Measurements from ENCODE around the gene SIGLEC10. TPM values are rescaled to one million over a fixed set of nuclear protein-coding genes. Genes with fewer than 3 reads are reported as not detected.
"Not testable (repeated sequence)": the region's sequence is repeated elsewhere in the genome, so short reads cannot be mapped to it uniquely, and the experiment has no call there.

The SIGLEC10 gene
- total RNA-seq, 1 donor from 2014 or later = 50.3 TPM

GRCh38 chr19:51457351-51458013 lies 40.0 kb upstream of the SIGLEC10 start:
- DNase-seq (no peak), ATAC-seq (ENCODE audit: low read depth) (no peak)
- Mint-ChIP-seq H3K36me3 (ENCODE audit: low read depth) (no peaks in the 10 kb centered on the region), H3K27me3 (peaks cover 28% of the 10 kb centered on the region), H3K9me3 (no peaks in the 10 kb centered on the region), H3K4me3 (no peak overlapping the region), H3K4me1 (no peaks in the 10 kb centered on the region), H3K27ac (no peak overlapping the region)
- ChIA-PET POLR2A (no interaction called here), CTCF (no interaction called here)
- no peak for TF ChIP-seq CTCF (IDR thresholded peaks at IDR 0.05)
- intact Hi-C loops (cut with micrococcal nuclease) = no loop called here

DNA sequence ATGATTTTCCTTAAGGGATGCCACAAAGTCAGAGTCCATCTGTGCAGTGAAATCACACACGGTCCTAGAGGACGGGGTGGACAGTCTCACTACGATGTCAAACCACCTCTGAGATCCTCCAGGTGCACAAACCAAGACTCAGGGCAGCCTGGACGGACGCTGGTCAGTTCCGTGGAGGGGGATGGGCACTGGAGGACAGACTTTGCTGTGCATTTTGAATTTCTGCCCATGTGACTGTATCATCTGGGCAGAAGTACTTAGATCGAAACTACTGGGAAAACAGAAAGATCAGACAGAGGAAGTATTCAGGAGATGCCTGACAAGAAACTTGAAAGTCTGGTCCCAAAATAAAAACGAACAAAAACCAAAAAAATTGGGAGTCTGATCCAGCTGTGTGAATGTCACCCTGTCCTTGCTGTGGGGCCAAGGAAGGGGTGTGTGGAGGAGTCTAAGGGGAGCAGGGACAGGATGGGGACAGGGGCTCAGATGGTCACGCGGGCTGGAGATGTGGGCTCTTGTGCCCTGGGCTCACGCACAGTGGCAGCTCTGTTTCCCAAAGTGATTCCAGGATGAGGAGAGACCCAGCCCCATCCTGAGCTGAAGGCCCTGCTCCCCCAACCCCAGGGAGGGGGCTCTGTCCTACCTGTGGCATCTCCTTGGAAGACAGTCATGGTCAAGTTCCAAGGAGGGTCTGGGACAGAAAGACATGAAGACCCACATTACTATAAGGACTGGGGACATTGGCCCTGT lies 39.3 kb upstream of the SIGLEC10 start:
- Mint-ChIP-seq H3K27me3 (peaks cover 26% of the 10 kb centered on the region), H3K9me3 (no peaks in the 10 kb centered on the region), H3K4me3 (no peak overlapping the region), H3K36me3 (ENCODE audit: low read depth) (no peaks in the 10 kb centered on the region), H3K4me1 (no peaks in the 10 kb centered on the region), H3K27ac (no peak overlapping the region)
- intact Hi-C loops (cut with micrococcal nuclease) = no loop called here
- no peak for TF ChIP-seq CTCF (IDR thresholded peaks at IDR 0.05)
- CTCF ChIA-PET = no interaction called here
- DNase-seq = no peak
- POLR2A ChIA-PET = no interaction called here
- no peak for ATAC-seq (ENCODE audit: low read depth)

DNA sequence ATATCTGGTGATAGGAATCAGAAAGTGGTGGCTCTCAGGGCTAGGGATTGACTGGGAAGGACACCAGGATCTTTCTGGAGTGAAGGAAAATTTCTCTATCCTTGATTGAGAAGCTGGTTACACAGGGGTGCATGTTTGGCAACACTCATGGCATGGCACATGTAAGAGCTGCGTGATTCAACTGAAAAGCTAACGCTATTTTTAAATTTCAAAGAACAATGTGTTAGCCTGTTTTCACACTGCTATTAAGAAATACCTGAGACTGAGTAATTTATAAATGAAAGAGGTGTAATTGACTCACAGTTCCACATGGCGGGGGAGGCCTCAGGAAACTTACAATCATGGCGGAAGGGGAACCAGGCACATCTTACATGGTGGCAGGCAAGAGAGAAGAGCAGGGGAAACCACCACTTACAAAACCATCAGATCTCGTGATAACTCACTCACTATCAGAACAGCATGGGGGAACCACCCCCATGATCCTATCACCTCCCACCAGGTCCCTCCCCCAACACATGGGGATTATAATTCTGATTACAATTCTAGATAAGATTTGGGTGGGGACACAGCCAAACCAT lies 33.4 kb upstream of the SIGLEC10 start:
- no peak overlapping the region for H3K27ac Mint-ChIP-seq
- peaks cover 5% of the 10 kb centered on the region for H3K4me1 Mint-ChIP-seq
- H3K36me3 Mint-ChIP-seq (ENCODE audit: low read depth) = no peaks in the 10 kb centered on the region
- H3K27me3 Mint-ChIP-seq = peaks cover 44% of the 10 kb centered on the region
- intact Hi-C loops (cut with micrococcal nuclease) = no loop called here
- ATAC-seq (ENCODE audit: low read depth) = no peak
- H3K4me3 Mint-ChIP-seq = no peak overlapping the region
- ChIA-PET CTCF (no interaction called here), POLR2A (no interaction called here)
- H3K9me3 Mint-ChIP-seq = no peaks in the 10 kb centered on the region
- DNase-seq = no peak
- TF ChIP-seq CTCF (IDR thresholded peaks at IDR 0.05) = no peak

GRCh38 chr19:51448411-51449016 lies 31.1 kb upstream of the SIGLEC10 start:
- Mint-ChIP-seq H3K36me3 (ENCODE audit: low read depth) (no peaks in the 10 kb centered on the region), H3K27me3 (peaks cover 38% of the 10 kb centered on the region), H3K9me3 (no peaks in the 10 kb centered on the region), H3K27ac (no peak overlapping the region), H3K4me1 (peaks cover 5% of the 10 kb centered on the region), H3K4me3 (no peak overlapping the region)
- ChIA-PET CTCF (no interaction called here), POLR2A (no interaction called here)
- intact Hi-C loops (cut with micrococcal nuclease) = no loop called here
- no peak for TF ChIP-seq CTCF (IDR thresholded peaks at IDR 0.05)
- DNase-seq (no peak), ATAC-seq (ENCODE audit: low read depth) (no peak)

DNA sequence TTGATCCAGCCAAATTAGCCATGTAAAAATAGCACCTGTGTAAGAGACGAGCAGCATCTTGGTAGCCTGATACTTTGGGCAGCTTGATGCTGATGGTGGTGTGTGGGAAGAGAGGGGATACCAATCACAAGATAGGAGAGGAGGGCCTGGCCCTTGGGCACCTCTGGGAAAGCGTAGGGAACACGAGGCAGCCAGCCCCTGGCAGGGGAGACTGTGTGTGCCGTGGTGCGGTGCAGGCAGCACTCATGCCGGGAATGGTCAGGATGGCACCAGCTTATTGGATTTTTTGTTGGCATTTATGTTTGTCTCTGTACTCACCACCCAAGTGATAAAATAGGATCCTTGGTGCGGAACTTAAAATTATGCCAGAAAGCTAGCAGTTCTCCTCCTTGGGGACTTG lies 30.6 kb upstream of the SIGLEC10 start:
- intact Hi-C loops (cut with micrococcal nuclease) = no loop called here
- DNase-seq = no peak
- no peak for ATAC-seq (ENCODE audit: low read depth)
- peaks cover 5% of the 10 kb centered on the region for H3K4me1 Mint-ChIP-seq
- H3K27ac Mint-ChIP-seq = no peak overlapping the region
- ChIA-PET POLR2A (no interaction called here), CTCF (no interaction called here)
- H3K36me3 Mint-ChIP-seq (ENCODE audit: low read depth) = no peaks in the 10 kb centered on the region
- no peak overlapping the region for H3K4me3 Mint-ChIP-seq
- TF ChIP-seq CTCF (IDR thresholded peaks at IDR 0.05) = no peak
- no peaks in the 10 kb centered on the region for H3K9me3 Mint-ChIP-seq
- H3K27me3 Mint-ChIP-seq = peaks cover 38% of the 10 kb centered on the region

DNA sequence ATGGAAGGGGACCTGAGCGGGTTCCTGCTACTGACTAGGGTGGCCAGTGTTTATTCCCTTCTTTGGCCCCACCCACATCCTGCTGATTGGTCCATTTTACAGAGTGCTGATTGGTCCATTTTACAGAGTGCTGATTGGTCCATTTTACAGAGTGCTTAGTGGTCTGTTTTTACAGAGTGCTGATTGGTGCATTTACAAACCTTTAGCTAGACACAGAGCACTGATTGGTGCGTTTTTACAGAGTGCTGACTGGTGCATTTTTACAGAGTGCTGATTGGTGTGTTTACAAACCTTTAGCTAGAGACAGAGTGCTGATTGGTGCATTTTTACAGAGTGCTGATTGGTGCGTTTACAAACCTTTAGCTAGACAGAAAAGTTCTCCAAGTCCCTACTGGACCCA lies 30.1 kb upstream of the SIGLEC10 start:
- H3K4me3 Mint-ChIP-seq; H3K9me3 Mint-ChIP-seq; ATAC-seq (ENCODE audit: low read depth); H3K27ac Mint-ChIP-seq; CTCF ChIA-PET; H3K36me3 Mint-ChIP-seq (ENCODE audit: low read depth); DNase-seq; intact Hi-C loops (cut with micrococcal nuclease): not testable (repeated sequence)
- peaks cover 10% of the 10 kb centered on the region for H3K4me1 Mint-ChIP-seq
- POLR2A ChIA-PET = interaction anchor here (0.8 kb wide), 1 partner anchor 30 kb away, joined by 3 read pairs; the partner anchor contains the start of gene SIGLEC10
- peaks cover 38% of the 10 kb centered on the region for H3K27me3 Mint-ChIP-seq
